ENCODE data around the gene PA2G4.
"Not testable (repeated sequence)": the region's sequence is repeated elsewhere in the genome, so short reads cannot be mapped to it uniquely, and the experiment has no call there.

PA2G4 gene

GRCh38 chr12:56154818-56155217 is 50.5 kb downstream of the PA2G4 start:
- no peak for DNase-seq

DNA sequence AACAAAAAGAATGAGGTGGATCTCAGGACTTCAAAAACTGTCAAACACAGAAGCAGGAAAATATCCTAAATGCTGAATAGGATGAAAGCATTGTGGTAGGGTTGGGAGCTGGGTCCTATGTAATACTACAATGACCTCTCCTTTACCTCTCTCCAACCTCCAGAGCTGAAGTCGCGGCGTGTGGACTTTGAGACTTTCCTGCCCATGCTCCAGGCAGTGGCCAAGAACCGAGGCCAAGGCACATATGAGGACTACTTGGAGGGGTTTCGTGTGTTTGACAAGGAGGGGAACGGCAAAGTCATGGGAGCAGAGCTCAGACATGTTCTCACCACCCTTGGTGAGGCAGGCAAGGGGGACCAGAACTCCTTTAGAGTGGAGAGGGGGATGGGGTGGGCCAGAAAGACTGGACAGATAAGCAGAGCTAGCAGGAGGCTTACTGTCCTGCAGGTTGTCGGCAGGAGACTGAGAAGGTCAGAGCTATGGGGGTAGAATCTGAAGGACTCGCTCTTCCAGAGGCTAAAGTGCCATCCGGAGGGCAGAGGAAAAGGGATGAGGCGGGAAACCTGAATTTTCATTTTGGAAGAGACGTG is 51.0 kb downstream of the PA2G4 start:
- DNase-seq: no peak

DNA sequence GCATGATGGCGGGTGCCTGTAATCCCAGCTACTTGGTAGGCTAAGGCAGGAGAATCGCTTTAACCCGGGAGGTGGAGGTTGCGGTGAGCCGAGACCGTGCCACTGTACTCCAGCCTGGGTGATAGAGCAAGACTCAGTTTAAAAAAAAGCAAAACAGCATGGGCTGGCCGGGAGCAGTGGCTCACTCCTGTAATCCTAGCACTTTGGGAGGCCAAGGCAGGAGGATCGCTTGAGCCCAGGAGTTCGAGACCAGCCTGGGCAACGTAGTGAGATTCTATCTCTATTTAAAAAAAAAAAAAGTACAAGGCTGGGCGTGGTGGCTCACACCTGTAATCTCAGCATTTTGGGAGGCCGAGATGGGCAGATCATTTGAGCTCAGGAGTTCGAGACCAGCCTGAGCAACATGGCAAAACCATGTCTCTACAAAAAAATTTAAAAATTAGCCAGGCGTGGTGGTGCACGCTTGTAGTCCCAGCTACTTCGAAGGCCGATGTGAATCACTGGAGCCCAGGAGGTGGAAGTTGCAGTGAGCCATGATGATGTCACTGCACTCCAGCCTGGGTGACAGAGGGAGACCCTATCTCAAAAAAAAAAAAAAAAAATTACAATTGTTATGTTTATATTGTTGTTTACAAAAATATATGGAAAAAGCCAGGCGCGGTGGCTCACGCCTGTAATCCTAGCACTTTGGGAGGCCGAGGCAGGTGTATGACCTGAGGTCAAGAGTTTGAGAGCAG is 52.3 kb downstream of the PA2G4 start:
- not testable (repeated sequence) for DNase-seq

- DNase-seq: peak; percentile 92
Observed at GRCh38 chr12:56157201-56158028, 53.1 kb downstream of the PA2G4 start.

- DNase-seq: peak; percentile 97
Observed at GRCh38 chr12:56158029-56158925, 53.9 kb downstream of the PA2G4 start, which contains the start of gene MYL6. TSS of gene MYL6 (plus strand) at chr12:56158359. CDS start at chr12:56158402, 43 bp downstream.

GRCh38 chr12:56158926-56159461 is 54.6 kb downstream of the PA2G4 start:
- peak; percentile 73 for DNase-seq

- no peak for DNase-seq
Observed at GRCh38 chr12:56159482-56160192, 55.3 kb downstream of the PA2G4 start.

DNA sequence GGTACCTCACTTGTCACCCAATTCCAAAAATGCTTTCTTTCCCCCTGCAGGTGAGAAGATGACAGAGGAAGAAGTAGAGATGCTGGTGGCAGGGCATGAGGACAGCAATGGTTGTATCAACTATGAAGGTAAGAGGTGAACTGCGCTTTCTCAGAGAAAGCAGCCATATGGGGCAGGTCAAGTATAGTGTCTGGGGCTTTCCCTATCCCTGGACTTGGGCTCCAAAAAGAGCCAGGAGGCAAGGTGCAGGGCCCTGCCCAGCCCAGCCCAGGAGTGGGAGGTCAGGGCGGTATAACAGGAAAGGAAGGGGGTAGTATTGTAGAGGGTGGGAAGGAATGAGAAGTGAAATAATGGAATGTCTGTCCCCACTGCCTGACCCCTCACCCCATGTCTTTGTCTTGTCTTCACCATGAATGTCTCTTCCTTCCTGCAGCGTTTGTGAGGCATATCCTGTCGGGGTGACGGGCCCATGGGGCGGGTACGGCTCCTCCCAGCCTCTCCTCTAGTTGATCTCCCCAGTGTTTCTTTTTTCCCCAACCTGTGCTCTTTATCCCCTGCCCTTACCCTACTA is 55.9 kb downstream of the PA2G4 start:
- DNase-seq: no peak

DNA sequence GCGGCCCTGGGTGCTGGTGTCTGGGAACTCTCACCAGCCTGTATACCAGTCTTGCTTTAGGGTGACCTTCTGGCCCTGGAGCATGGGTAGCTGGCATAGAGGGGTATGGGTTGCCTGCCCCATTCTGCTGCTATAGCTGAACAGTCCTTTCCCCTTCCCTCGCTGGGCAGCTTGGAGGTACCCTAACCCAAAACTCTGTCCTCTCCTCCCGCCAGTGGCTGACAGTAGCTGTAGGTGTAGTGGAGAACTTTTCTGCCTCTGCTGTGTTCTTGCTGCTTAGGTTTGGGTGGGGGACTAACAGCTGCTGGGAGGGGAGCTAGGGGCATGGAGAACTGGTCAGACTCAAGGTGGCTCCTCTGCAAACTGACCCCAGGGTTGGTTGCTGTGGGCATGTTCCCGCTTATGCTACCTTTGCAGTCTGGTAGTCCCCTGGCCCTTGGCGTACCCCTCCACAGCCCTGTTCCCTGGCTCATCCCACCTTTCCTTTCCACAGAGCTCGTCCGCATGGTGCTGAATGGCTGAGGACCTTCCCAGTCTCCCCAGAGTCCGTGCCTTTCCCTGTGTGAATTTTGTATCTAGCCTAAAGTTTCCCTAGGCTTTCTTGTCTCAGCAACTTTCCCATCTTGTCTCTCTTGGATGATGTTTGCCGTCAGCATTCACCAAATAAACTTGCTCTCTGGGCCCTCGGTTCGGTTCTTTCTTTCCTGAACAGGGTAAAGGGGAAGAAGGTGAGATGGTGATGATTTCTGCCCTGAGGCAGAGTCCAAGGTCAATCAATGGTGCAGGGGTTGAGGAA is 56.7 kb downstream of the PA2G4 start:
- DNase-seq: no peak

DNA sequence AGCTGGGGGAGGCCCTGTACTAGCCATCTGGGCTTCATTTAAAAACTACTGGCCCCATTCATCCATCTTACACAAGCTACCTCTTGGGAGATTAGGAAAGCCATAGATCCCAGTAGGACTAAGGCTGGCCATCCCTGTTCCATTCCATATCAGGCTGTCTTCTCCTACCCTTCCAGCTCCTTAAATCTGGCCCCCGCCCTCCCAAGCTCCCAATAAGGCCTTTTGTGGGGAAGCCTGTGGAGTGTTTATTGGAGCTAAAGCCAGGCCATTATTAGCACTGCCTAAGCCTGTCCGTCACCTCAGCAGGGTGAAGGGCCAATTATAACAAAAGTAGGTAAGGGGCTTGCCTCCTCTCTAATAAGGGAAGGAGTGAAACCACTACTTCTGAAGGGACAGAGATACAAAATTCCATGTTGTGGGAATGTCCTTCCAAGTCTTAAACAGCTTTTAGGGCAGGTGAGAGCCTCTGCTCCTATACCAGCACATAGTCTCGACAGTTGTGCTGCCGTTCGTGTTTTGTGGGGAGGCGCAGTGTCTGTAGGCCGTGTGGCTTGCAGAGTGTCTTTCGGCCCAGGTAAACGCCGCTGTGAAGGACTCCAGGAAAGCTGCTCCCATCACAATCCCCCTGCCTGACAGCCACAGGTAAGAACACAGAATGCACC is 57.5 kb downstream of the PA2G4 start:
- DNase-seq: no peak

- DNase-seq: no peak
Observed at GRCh38 chr12:56162468-56163290, 58.3 kb downstream of the PA2G4 start.

Measured in femur (tissue), 1 donor.